ENCODE results near the gene JAKMIP1. TPM values are rescaled to one million over a fixed set of nuclear protein-coding genes. Genes with fewer than 3 reads are reported as not detected.

JAKMIP1 gene
- total RNA-seq, 2 experiments from 2014 or later: 4.0 to 5.1 TPM

GRCh38 chr4:6092131-6092530 lies 108.2 kb downstream of the JAKMIP1 start:
- no peak for DNase-seq (ENCODE audit: low spot score)
- Histone ChIP-seq H4K20me1 (ENCODE audit: insufficient read depth, low read length) (no peaks in the 10 kb centered on the region), H3K27ac (ENCODE audit: low read depth, low read length, poor library complexity, severe bottlenecking) (no peak overlapping the region), H3K36me3 (ENCODE audit: insufficient read depth, low read length) (no peaks in the 10 kb centered on the region), H3K79me2 (ENCODE audit: insufficient read depth, low read depth, low read length) (no peaks in the 10 kb centered on the region), H3K9me3 (ENCODE audit: low read length) (no peaks in the 10 kb centered on the region), H2AFZ (ENCODE audit: low read length) (no peak overlapping the region), H3K4me2 (ENCODE audit: low read length) (no peak overlapping the region), H3K4me1 (ENCODE audit: insufficient read depth, low read length, poor library complexity, severe bottlenecking) (no peaks in the 10 kb centered on the region), H3K9me2 (ENCODE audit: insufficient read depth, low read length) (no peaks in the 10 kb centered on the region), H3K4me3 (ENCODE audit: low read depth, low read length, poor library complexity, severe bottlenecking) (no peak overlapping the region)
- TF ChIP-seq CTCF (conservative IDR thresholded peaks at IDR 0.05; ENCODE audit: low read length) (no peak), EZH2phosphoT487 (IDR thresholded peaks at IDR 0.05; ENCODE audit: borderline replicate concordance, low read depth, low read length) (no peak)
- CTCF ChIA-PET (ENCODE audit: unreplicated experiment): no interaction called here
- no TSS peak for BruUV-seq (replicated peaks)
- POLR2A ChIA-PET: no interaction called here
- intact Hi-C loops (cut with micrococcal nuclease; ENCODE audit: unreplicated experiment): no loop called here

DNA sequence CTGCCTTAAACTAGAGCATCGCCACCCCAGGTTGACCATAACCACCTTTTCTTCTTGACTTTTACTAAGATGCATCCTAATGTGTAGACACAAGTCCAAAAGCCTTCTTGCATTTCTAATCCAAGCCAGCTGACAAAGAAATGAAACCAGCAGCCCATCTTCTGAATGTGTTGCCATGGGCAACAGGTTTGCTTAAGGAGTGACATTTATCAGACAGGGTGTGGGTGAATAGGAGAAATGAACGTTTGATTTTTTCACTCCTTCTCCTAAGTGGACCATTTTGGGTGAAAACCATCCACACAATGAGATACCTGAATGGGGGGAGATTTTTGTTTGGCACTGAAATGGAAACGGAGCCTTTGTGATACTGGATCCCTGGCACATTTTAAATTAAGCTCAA lies 109.4 kb downstream of the JAKMIP1 start:
- intact Hi-C loops (cut with micrococcal nuclease; ENCODE audit: unreplicated experiment): no loop called here
- DNase-seq (ENCODE audit: low spot score): no peak
- no peaks in the 10 kb centered on the region for H3K9me3 ChIP-seq (ENCODE audit: low read length)
- no peaks in the 10 kb centered on the region for H3K9me2 ChIP-seq (ENCODE audit: insufficient read depth, low read length)
- no peaks in the 10 kb centered on the region for H3K36me3 ChIP-seq (ENCODE audit: insufficient read depth, low read length)
- POLR2A ChIA-PET: no interaction called here
- no peak overlapping the region for H3K4me3 ChIP-seq (ENCODE audit: low read depth, low read length, poor library complexity, severe bottlenecking)
- H3K79me2 ChIP-seq (ENCODE audit: insufficient read depth, low read depth, low read length): no peaks in the 10 kb centered on the region
- BruUV-seq (replicated peaks): no TSS peak
- H2AFZ ChIP-seq (ENCODE audit: low read length): no peak overlapping the region
- H3K4me2 ChIP-seq (ENCODE audit: low read length): no peak overlapping the region
- H4K20me1 ChIP-seq (ENCODE audit: insufficient read depth, low read length): no peaks in the 10 kb centered on the region
- CTCF ChIA-PET (ENCODE audit: unreplicated experiment): no interaction called here
- no peaks in the 10 kb centered on the region for H3K4me1 ChIP-seq (ENCODE audit: insufficient read depth, low read length, poor library complexity, severe bottlenecking)
- no peak overlapping the region for H3K27ac ChIP-seq (ENCODE audit: low read depth, low read length, poor library complexity, severe bottlenecking)
- TF ChIP-seq EZH2phosphoT487 (IDR thresholded peaks at IDR 0.05; ENCODE audit: borderline replicate concordance, low read depth, low read length) (no peak), CTCF (conservative IDR thresholded peaks at IDR 0.05; ENCODE audit: low read length) (no peak)

DNA sequence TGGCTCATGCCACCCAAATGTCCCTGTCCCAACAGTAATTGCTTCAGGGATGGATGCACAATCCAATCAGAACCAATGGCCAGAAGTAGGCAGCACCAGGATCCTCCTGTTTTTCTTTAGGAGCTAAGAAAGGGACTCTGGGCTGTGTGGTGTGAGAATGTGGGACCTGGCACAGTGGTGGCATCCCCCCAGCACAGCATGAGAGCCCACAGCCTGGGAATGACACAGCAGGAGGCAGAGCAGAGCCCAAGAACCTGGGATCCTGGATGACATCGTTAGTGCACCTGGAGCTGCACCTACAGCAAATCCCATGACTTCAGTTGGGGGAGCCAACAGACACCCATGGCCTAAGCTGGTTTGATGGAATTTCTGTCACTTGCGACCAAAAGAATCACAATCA lies 111.4 kb downstream of the JAKMIP1 start:
- Histone ChIP-seq H3K4me2 (ENCODE audit: low read length) (no peak overlapping the region), H3K27ac (ENCODE audit: low read depth, low read length, poor library complexity, severe bottlenecking) (no peak overlapping the region), H4K20me1 (ENCODE audit: insufficient read depth, low read length) (no peaks in the 10 kb centered on the region), H2AFZ (ENCODE audit: low read length) (no peak overlapping the region), H3K36me3 (ENCODE audit: insufficient read depth, low read length) (no peaks in the 10 kb centered on the region), H3K9me3 (ENCODE audit: low read length) (no peaks in the 10 kb centered on the region), H3K4me3 (ENCODE audit: low read depth, low read length, poor library complexity, severe bottlenecking) (no peak overlapping the region), H3K4me1 (ENCODE audit: insufficient read depth, low read length, poor library complexity, severe bottlenecking) (no peaks in the 10 kb centered on the region), H3K9me2 (ENCODE audit: insufficient read depth, low read length) (no peaks in the 10 kb centered on the region), H3K79me2 (ENCODE audit: insufficient read depth, low read depth, low read length) (no peaks in the 10 kb centered on the region)
- no TSS peak for BruUV-seq (replicated peaks)
- intact Hi-C loops (cut with micrococcal nuclease; ENCODE audit: unreplicated experiment): no loop called here
- DNase-seq (ENCODE audit: low spot score): no peak
- ChIA-PET POLR2A (interaction anchor here (0.6 kb wide), 2 partner anchors 31 to 213 kb away, joined by 4 read pairs; no protein-coding TSS in a partner anchor), CTCF (ENCODE audit: unreplicated experiment) (interaction anchor here (0.8 kb wide), 1 partner anchor 9 kb away, joined by 4 read pairs; no protein-coding TSS in a partner anchor)
- TF ChIP-seq CTCF (conservative IDR thresholded peaks at IDR 0.05; ENCODE audit: low read length): no peak
- no peak for TF ChIP-seq EZH2phosphoT487 (IDR thresholded peaks at IDR 0.05; ENCODE audit: borderline replicate concordance, low read depth, low read length)

All from OCI-LY7 (cell line).